A549 (cell line): ENCODE results near the gene PCNX1.

ENCODE experiments used
- BHLHE40 ChIP-seq: IDR thresholded peaks from 2 replicates; pipeline ENCODE4 v1.6.1; 2012; ENCODE audit warnings: low read depth, low read length, inconsistent platforms
- CTCF ChIP-seq: fragments of >200 bp; sonication (Bioruptor Twin); formaldehyde crosslinking; IDR thresholded peaks from 3 replicates; pipeline ENCODE4 v1.5.1; 2016
- EHMT2 ChIP-seq: fragments of 200-600 bp; sonication (generic); IDR thresholded peaks from 2 replicates; pipeline ENCODE4 v1.6.1; 2016; ENCODE audit warnings: antibody characterized with exemption, low read depth, mild to moderate bottlenecking, moderate library complexity
- MAX ChIP-seq: IDR thresholded peaks from 2 replicates; pipeline ENCODE4 v1.6.1; 2012
- MAZ ChIP-seq: fragments of 150-350 bp; IDR thresholded peaks from 2 replicates; pipeline ENCODE4 v1.6.1; 2014; ENCODE audit warnings: antibody characterized with exemption, low read depth, low read length, borderline replicate concordance
- MYC ChIP-seq: IDR thresholded peaks from 2 replicates; pipeline ENCODE4 v1.6.1; 2012; ENCODE audit warnings: mild to moderate bottlenecking, inconsistent platforms, low read length, improper control_type of control experiment, borderline replicate concordance
- TF ChIP-seq, protein P1 (sequence below): fragments of 200-600 bp; sonication (generic); IDR thresholded peaks from 2 replicates; pipeline ENCODE4 v1.6.1; 2016; ENCODE audit warnings: antibody characterized with exemption, mild to moderate bottlenecking, moderate library complexity

- TF ChIP-seq MYC, result no peak
- TF ChIP-seq MAZ, result no peak
- TF ChIP-seq CTCF, result peak; percentile 95
- TF ChIP-seq, protein P1, sequence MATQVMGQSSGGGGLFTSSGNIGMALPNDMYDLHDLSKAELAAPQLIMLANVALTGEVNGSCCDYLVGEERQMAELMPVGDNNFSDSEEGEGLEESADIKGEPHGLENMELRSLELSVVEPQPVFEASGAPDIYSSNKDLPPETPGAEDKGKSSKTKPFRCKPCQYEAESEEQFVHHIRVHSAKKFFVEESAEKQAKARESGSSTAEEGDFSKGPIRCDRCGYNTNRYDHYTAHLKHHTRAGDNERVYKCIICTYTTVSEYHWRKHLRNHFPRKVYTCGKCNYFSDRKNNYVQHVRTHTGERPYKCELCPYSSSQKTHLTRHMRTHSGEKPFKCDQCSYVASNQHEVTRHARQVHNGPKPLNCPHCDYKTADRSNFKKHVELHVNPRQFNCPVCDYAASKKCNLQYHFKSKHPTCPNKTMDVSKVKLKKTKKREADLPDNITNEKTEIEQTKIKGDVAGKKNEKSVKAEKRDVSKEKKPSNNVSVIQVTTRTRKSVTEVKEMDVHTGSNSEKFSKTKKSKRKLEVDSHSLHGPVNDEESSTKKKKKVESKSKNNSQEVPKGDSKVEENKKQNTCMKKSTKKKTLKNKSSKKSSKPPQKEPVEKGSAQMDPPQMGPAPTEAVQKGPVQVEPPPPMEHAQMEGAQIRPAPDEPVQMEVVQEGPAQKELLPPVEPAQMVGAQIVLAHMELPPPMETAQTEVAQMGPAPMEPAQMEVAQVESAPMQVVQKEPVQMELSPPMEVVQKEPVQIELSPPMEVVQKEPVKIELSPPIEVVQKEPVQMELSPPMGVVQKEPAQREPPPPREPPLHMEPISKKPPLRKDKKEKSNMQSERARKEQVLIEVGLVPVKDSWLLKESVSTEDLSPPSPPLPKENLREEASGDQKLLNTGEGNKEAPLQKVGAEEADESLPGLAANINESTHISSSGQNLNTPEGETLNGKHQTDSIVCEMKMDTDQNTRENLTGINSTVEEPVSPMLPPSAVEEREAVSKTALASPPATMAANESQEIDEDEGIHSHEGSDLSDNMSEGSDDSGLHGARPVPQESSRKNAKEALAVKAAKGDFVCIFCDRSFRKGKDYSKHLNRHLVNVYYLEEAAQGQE, result no peak
- TF ChIP-seq BHLHE40, result no peak
- no peak for TF ChIP-seq EHMT2
- no peak for TF ChIP-seq MAX
These were observed 65.1 kb downstream of the PCNX1 start for GRCh38 chr14:70972107-70972976.
